Duodenal mucosa (tissue), 2 donors: ENCODE results near the gene COA3.
"Not testable (repeated sequence)": the region's sequence is repeated elsewhere in the genome, so short reads cannot be mapped to it uniquely, and the experiment has no call there.

Experiments used
- H3K27ac ChIP-seq: one replicate; pipeline ENCODE4 v1.7.0; 2013; ENCODE audit warnings: low read depth, low read length
- H3K27me3 ChIP-seq, 2 donors: one replicate each; pipeline ENCODE4 v1.7.0; 2013; ENCODE audit warnings: low read length in 2 of 2, control low read depth in 1 of 2; ENCODE audit not compliant: insufficient read depth in 2 of 2, control insufficient read depth in 1 of 2
- H3K36me3 ChIP-seq, 2 donors: one replicate each; pipeline ENCODE4 v1.7.0; 2013; ENCODE audit warnings: low read length in 2 of 2, control low read depth in 1 of 2; ENCODE audit not compliant: insufficient read depth in 2 of 2, control insufficient read depth in 1 of 2
- H3K4me1 ChIP-seq, 2 donors: one replicate each; pipeline ENCODE4 v1.7.0; 2013; ENCODE audit warnings: low read length in 2 of 2, control low read depth in 1 of 2; ENCODE audit not compliant: insufficient read depth in 2 of 2, control insufficient read depth in 1 of 2
- H3K4me3 ChIP-seq, 2 donors: one replicate each; pipeline ENCODE4 v1.7.0; 2013; ENCODE audit warnings: low read length in 2 of 2, low read depth in 1 of 2
- H3K9ac ChIP-seq, 2 donors: one replicate each; pipeline ENCODE4 v1.7.0; 2013; ENCODE audit warnings: low read length in 2 of 2, low read depth in 1 of 2
- H3K9me3 ChIP-seq, 2 donors: one replicate each; pipeline ENCODE4 v1.7.0; 2013; ENCODE audit warnings: low read length in 2 of 2, control low read depth in 1 of 2; ENCODE audit not compliant: control insufficient read depth in 1 of 2

The COA3 gene

GRCh38 chr17:42773290-42774035, 25.0 kb downstream of the COA3 start, which contains the start of gene VPS25:
Gene VPS25, plus strand, starts transcription at chr17:42773449. Its CDS starts 27 bp downstream, at chr17:42773476.
- Histone ChIP-seq H3K27me3 (no peaks in the 10 kb centered on the region), H3K27ac (peak within 1 kb of the TSS; percentile 64), H3K4me1 (peaks cover 10 to 12% of the 10 kb centered on the region in 2 donors), H3K36me3 (peaks cover 14 to 30% of the 10 kb centered on the region in 2 donors), H3K9ac (peak within 1 kb of the TSS; percentile 86 to 88), H3K4me3 (peak within 1 kb of the TSS; percentile 86 to 99), H3K9me3 (no peaks in the 10 kb centered on the region)

DNA sequence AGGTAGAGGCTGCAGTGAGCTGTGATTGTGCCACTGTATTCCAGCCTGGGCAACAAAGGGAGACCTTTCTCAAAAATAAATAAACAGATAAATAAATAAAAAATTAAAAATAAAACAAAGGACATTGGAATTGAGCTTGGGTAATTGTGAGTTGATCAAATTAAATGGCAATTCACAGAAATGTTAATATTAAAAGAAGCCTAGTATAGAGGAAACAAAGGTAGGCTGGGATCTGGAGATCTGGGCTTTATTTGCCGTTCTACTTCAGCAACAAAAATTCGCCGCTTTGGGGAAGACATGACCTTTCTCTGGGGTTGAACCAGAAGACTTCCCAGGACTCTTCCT, 25.6 kb downstream of the COA3 start:
- Histone ChIP-seq H3K9me3 (no peaks in the 10 kb centered on the region), H3K27ac (peak overlapping the region; percentile 64), H3K27me3 (no peaks in the 10 kb centered on the region), H3K9ac (peak overlapping the region; percentile 86 to 88), H3K4me1 (peaks cover 10 to 12% of the 10 kb centered on the region in 2 donors), H3K4me3 (peak overlapping the region; percentile 86 to 99), H3K36me3 (peaks cover 11 to 24% of the 10 kb centered on the region in 2 donors)

GRCh38 chr17:42769964-42770363, 28.5 kb downstream of the COA3 start:
- H3K27ac ChIP-seq, H3K4me3 ChIP-seq, H3K9me3 ChIP-seq, H3K9ac ChIP-seq, H3K27me3 ChIP-seq, H3K36me3 ChIP-seq: not testable (repeated sequence)
- peaks cover 10 to 12% of the 10 kb centered on the region in 2 donors for H3K4me1 ChIP-seq

- not testable (repeated sequence) for H3K27ac ChIP-seq, H3K27me3 ChIP-seq, H3K36me3 ChIP-seq, H3K4me3 ChIP-seq, H3K9me3 ChIP-seq, H3K9ac ChIP-seq, H3K4me1 ChIP-seq
These were observed 30.5 kb downstream of the COA3 start for GRCh38 chr17:42768006-42768405.

- no peak overlapping the region for H3K9ac ChIP-seq
These were observed 31.0 kb downstream of the COA3 start for GRCh38 chr17:42767512-42767911.

GRCh38 chr17:42766124-42766523, 32.4 kb downstream of the COA3 start:
- H3K9me3 ChIP-seq, result no peaks in the 10 kb centered on the region
- peaks cover 6 to 12% of the 10 kb centered on the region in 2 donors for H3K27me3 ChIP-seq
- peaks cover 4 to 5% of the 10 kb centered on the region in 2 donors for H3K4me1 ChIP-seq
- H3K9ac ChIP-seq, result no peak overlapping the region
- H3K4me3 ChIP-seq, result no peak overlapping the region
- no peak overlapping the region for H3K27ac ChIP-seq
- H3K36me3 ChIP-seq, result no peaks in the 10 kb centered on the region

More at GRCh38 chr17:42767512-42767911, 31.0 kb downstream of the COA3 start:
- H3K27me3 ChIP-seq, result peaks cover 0 to under 1% of the 10 kb centered on the region in 2 donors
- H3K27ac ChIP-seq, result no peak overlapping the region
- H3K9me3 ChIP-seq, result no peaks in the 10 kb centered on the region
- no peaks in the 10 kb centered on the region for H3K4me1 ChIP-seq
- no peaks in the 10 kb centered on the region for H3K36me3 ChIP-seq
- no peak overlapping the region for H3K4me3 ChIP-seq

DNA sequence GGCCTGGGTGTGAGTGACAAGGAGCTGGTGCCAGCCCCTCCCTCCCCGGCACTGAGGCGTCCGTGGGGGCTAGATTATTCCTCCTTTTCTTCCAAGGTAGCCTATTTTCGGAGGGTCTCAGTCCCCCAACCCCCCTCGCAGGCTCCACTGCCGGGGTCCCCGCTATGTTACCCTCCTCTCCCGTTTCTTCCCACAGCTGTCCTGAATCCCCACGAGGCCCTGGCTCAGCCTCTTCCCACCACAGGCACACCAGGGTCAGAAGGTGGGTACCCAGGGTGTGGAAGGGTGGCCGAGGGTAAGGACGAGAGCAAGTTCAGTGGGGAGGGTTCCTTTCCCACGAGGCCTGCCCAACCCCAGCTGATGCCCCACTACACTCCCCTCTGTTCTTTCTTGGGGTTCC, 36.9 kb downstream of the COA3 start:
- H3K27me3 ChIP-seq, result peaks cover 9 to 22% of the 10 kb centered on the region in 2 donors
- H3K4me1 ChIP-seq, result peaks cover 4 to 12% of the 10 kb centered on the region in 2 donors
- H3K36me3 ChIP-seq, result no peaks in the 10 kb centered on the region
- peak overlapping the region in 1 of 2 donors; percentile 38 for H3K9ac ChIP-seq
- H3K4me3 ChIP-seq, result peak overlapping the region; percentile 43 to 61
- H3K9me3 ChIP-seq, result no peaks in the 10 kb centered on the region
- no peak overlapping the region for H3K27ac ChIP-seq

DNA sequence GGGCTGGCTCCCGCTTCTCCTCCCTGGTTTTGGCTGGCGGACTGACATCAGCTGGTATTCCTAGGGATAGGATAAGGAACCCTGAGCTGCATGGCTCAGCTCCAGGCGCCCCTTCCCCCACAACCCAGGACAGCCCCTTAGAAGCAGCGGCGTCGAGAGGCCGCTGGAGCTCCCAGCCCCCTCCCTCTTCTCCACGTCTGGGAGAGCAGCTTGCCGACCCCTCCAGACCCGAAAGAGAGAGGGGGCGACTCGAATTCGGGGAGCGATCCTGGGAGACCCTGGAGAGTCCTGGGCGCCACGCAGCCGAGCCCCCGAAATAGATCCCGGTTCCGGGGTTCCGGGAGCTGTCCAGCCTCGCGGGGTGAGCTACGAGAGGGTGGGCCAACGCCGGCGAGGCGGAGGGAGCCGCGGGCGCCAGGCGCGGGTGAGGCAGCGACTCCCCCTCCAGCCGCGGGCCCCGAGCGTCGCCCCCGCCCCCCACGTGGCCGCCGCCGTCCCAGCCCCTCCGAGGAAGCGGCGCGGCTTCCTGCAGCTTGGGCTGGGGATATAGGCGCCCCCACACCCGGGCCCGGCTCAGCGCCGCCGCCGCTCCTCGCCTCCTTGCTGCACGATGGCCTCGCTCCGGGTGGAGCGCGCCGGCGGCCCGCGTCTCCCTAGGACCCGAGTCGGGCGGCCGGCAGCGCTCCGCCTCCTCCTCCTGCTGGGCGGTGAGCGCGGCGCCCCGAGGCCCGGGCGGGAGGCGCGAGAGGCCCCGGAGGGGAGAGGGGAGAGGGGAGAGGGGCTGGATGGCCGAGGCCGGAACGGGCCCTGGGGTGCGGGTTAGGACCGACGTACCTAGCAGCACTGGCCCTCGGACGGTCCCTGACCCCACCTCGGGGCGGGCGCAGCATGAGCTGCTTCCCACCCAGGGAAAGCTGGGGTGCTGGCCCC, 37.6 kb downstream of the COA3 start, which contains the start of gene RAMP2:
Gene RAMP2 (plus strand): TSS at position 576 of the 930 bp plus-strand sequence. CDS start 35 bp downstream, at position 611.
- H3K27me3 ChIP-seq, result peaks cover 9 to 22% of the 10 kb centered on the region in 2 donors

GRCh38 chr17:42759982-42760651, 38.4 kb downstream of the COA3 start:
- peaks cover 4 to 12% of the 10 kb centered on the region in 2 donors for H3K4me1 ChIP-seq
- no peaks in the 10 kb centered on the region for H3K36me3 ChIP-seq
- H3K27me3 ChIP-seq, result peaks cover 9 to 22% of the 10 kb centered on the region in 2 donors
- no peak overlapping the region for H3K9ac ChIP-seq
- peak overlapping the region; percentile 43 to 61 for H3K4me3 ChIP-seq
- no peaks in the 10 kb centered on the region for H3K9me3 ChIP-seq
- H3K27ac ChIP-seq, result no peak overlapping the region

More for the DNA sequence above, 37.6 kb downstream of the COA3 start, which contains the start of gene RAMP2:
- Histone ChIP-seq H3K36me3 (no peaks in the 10 kb centered on the region), H3K27ac (no peak within 1 kb of the TSS), H3K4me1 (peaks cover 4 to 12% of the 10 kb centered on the region in 2 donors), H3K4me3 (peak within 1 kb of the TSS; percentile 43 to 61), H3K9ac (peak within 1 kb of the TSS in 1 of 2 donors; percentile 38), H3K9me3 (no peaks in the 10 kb centered on the region)
